DMS53 treated with DMSO at 0.1 percent for 48 hours (cell line): Measurements from ENCODE around the gene AMER2.
A peak's percentile ranks its signal among the peaks of the same experiment; 100 is the strongest.

Source experiments
- DNase-seq: peaks from one replicate; lab custom pipeline; 2025; ENCODE audit not compliant: unreplicated experiment; lab: John Stamatoyannopoulos, UW

AMER2 gene

DNA sequence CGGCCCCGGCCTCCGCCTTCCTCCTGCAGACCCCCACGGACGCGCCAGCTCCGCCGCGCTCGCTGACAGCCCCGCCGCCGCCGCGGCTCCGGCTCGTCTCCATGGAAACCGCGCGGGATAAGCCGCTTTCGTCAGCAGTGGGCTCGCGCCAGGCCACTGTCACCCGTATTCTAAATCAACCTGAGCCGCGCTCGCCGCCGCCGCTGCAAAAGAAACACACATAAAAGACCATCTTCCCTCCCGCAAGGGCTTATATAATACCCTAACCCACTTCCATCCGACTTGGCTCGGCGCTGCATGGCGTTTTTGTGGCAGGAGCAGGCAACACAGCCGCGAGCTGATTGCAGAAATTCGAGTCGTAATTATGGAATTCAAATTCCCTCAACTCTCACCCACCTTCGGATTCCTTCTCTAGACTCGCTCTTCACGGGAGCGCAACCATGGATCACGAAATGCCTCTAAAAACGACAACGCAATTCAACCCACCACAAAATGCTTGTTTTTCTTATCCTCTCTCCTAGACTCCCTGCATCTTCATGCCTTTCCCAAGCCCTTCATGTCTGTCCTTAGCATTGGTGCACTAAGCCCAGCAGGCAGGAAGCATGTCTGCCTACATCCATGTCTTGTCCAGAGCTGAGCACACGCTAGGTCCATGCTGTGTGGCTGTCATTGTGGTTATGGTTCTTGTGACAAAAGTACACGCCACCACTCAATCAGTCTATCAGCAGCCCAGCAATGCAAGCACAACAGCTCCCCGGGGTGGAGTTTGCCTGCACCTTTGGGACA, at the start of gene AMER2:
AMER2 (minus strand) TSS at position 772 of the 786 bp plus-strand sequence; CDS start at position 103, 669 bp downstream.
- peak; percentile 15 for DNase-seq

DNA sequence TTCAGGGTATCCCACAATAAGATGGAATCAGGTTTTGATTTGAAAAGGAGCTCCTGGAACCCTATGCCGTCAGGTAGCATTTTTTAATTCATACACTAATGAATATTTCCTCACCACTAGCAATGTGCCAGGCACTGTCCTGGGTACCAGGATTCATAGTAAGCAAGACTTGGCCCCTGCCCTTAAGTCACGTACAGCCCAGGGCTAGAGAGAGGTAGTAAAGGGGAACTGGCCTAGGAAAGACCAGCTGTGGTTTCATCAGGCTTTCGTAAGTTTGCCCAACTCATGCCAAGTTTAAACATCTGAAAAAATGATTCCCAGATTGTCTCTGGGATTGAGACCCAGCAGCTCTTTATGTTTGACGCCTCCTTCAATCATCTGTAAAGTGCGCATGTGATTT, 45.9 kb upstream of the AMER2 start:
- DNase-seq, result no peak

DNA sequence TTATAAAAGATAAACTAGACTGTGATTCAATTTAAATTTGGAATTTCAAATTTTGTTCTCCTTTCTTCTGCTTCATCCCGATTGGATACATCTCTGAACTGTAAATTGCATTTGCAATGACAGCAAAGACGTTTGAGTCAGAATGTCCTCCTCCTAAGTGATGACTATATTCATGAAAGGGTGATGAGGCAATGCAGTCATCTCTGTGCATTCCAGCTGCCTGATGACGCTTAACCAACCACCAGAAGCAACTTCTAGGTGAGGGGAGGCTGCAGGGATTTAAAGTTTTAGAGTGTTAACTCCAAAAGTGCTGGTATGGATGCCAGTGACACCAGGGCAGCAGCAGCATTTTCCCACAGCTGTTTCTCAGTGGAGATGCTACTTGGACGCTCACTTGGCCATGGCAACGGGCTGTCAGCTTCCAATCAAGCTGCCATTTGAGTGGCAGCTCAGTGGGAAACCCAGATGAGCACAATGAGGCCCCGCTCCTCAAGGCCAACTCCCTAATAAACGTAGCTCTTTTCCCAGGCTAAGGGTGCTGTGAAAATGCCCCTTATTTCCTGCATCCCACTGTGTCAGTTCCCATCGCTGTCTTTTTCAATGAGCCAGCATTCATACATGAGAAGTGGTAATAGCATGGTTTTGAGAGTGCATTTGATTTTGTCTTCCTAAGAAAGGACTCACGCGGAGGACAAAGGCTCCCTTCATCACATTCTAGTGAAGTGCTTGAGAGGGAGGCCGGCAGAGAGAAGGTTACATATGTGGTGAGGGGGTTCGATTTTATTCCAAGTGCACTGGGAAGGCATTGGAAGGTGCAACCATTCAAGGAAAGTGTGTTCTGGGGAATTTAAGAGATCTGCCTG, 45.2 kb upstream of the AMER2 start:
- no peak for DNase-seq

GRCh38 chr13:25215253-25215575, 43.1 kb upstream of the AMER2 start:
- DNase-seq, result no peak

DNA sequence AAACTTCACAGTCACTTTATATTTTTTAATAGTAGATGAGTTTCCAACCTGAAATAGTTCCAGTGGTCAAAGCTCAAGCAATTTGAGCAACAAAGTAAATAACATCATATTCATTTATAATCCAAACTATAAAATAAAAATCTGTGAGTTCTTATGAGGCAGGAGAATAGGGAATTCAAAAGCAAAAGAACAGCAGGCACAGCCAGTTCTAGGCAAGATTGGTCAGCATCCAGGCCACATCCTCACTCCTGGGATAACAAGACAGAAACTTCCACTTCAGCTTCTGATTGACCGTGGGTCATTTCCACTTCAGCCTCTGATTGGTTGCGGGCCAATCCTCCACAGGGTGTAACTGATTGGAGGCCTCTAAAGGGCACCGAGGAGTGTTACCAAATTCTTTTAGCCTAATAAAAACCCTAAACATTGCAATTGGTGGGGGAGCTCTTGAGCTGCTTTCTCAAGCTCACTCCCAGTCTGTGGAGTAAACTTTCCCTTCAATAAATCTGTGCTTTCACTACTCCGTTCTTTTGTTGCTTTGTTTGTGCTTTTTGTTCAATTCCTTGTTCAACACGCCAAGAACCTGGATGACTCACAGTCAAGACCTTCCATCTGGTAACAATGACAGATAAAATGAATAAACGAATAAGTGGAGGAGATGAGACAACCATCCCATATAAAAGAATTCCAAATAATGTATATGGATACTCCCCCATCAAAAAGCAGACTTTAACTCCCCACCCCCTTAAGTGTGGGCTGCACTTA, 42.6 kb upstream of the AMER2 start:
- DNase-seq, result no peak

GRCh38 chr13:25213715-25214114, 41.6 kb upstream of the AMER2 start:
- no peak for DNase-seq

GRCh38 chr13:25210842-25211569, 38.9 kb upstream of the AMER2 start:
- DNase-seq, result no peak

DNA sequence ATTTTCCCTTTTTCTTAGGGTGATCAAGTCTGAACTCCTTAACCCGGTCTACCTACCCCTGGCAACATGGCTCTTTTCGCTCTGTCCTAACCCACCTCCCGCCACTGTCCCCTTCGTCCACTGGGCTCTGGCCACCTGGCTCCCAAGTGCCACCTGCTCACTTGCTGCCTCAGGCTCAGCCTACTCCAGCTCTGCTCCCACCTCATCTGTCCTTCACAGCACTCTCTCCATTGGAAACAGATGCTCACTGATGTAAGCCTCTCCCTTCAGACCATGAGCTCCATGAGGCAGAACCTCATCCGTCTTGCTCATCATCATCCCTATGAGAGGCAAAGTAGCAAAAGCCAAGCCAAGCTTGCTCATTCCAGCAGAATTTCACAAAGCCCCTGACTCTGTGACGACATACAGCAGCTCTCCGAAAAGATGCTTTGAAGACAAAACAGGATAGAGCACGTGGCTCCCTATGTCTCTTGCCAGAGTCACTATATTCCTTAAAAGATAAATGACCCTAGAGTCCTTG, 35.3 kb upstream of the AMER2 start:
- DNase-seq, result no peak

DNA sequence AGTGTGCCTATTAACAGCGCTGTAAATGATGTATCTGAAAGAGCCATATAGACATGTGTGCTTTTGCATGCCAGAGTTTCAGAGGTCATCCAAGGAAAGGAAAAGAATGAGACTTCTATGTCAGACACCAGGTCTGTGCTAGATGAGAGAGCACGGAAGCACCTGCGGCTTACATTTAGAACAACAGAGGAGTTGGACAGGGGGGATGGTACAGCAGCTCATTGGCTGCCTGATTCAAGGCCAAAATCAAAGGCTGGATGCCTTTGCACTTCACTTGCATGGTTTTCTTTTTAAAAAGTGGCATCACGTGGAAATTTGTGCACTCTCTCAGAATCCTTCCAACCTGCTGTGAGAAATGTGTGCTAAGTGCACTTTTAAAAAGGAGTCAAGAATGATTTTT, 32.8 kb upstream of the AMER2 start:
- no peak for DNase-seq

- DNase-seq, result no peak
Observed at GRCh38 chr13:25203127-25203740, 31.1 kb upstream of the AMER2 start.

GRCh38 chr13:25200783-25201182, 28.7 kb upstream of the AMER2 start:
- no peak for DNase-seq

DNA sequence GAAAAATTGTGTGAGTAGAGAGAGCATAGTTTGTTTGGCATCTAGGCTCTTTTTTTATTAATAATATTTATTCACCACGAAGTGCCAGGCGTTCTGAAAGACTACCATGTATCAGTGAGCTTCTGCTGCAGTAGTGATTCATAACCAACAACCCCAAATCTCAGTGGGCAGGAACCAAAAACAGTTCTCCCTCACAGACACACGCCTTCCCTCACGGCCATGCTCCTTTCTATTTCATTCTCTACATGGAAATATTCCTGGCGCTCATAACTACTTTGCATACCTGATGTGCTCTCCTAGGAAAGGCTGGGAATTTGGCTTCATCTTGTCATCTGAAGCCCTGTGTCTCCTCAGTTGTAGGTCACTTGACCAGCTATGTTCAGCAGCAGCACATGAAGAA, 26.6 kb upstream of the AMER2 start:
- no peak for DNase-seq

- DNase-seq, result peak; percentile 14
Observed at GRCh38 chr13:25196971-25197370, 24.9 kb upstream of the AMER2 start.

GRCh38 chr13:25192936-25193335, 20.8 kb upstream of the AMER2 start:
- no peak for DNase-seq

- DNase-seq, result no peak
Observed at GRCh38 chr13:25192489-25192888, 20.4 kb upstream of the AMER2 start.

- no peak for DNase-seq
Observed at GRCh38 chr13:25192052-25192451, 20.0 kb upstream of the AMER2 start.

DNA sequence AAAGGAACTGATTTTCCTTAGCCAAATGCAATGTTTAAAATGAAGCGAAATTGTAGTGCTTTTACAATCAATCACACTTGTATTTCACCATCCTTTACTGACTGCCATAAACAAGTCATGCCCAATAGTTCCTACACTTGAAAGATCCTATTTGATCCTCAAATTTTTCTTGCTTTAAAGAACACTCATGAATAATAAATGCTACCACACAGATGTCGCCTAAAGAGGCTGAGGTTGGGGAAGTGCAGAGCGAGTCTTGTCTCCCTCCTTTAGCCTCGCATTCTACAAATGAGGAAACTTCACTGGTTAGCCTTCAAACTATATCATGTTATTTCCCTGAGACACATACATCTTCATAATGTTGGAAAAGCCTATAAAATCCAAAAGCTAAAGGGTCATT, 18.7 kb upstream of the AMER2 start:
- DNase-seq, result no peak

- peak; percentile 41 for DNase-seq
Observed at GRCh38 chr13:25190256-25190655, 18.2 kb upstream of the AMER2 start.

- DNase-seq, result no peak
Observed at GRCh38 chr13:25187596-25187995, 15.5 kb upstream of the AMER2 start.

GRCh38 chr13:25186187-25186586, 14.1 kb upstream of the AMER2 start:
- no peak for DNase-seq
